ENCODE data around the gene CEMP1. TPM values are rescaled to one million over a fixed set of nuclear protein-coding genes. Genes with fewer than 3 reads are reported as not detected.
A peak's percentile ranks its signal among the peaks of the same experiment; 100 is the strongest.

CEMP1 gene
- total RNA-seq, 1 donor from 2014 or later: not detected

GRCh38 chr16:2520097-2520783 is 11.0 kb downstream of the CEMP1 start, which contains the start of gene AMDHD2:
Gene AMDHD2 (plus strand): TSS chr16:2520371. CDS start chr16:2520459, 88 bp downstream.
- Mint-ChIP-seq H3K9me3 (ENCODE audit: unreplicated experiment) (no peaks in the 10 kb centered on the region), H3K4me1 (ENCODE audit: unreplicated experiment) (peaks cover 40% of the 10 kb centered on the region), H3K36me3 (ENCODE audit: unreplicated experiment) (peaks cover 16% of the 10 kb centered on the region), H3K27ac (ENCODE audit: unreplicated experiment) (peak within 1 kb of the TSS; percentile 97), H3K27me3 (ENCODE audit: unreplicated experiment) (no peaks in the 10 kb centered on the region), H3K4me3 (ENCODE audit: unreplicated experiment) (peak within 1 kb of the TSS; percentile 80)
- DNase-seq (ENCODE audit: extremely low spot score, unreplicated experiment): peak; percentile 96
- no peak for TF ChIP-seq CTCF (IDR thresholded peaks at IDR 0.05)

- peaks cover 13% of the 10 kb centered on the region for H3K36me3 Mint-ChIP-seq (ENCODE audit: unreplicated experiment)
- H3K27ac Mint-ChIP-seq (ENCODE audit: unreplicated experiment): peak overlapping the region; percentile 97
Measured at GRCh38 chr16:2519711-2520080, 11.5 kb downstream of the CEMP1 start.

GRCh38 chr16:2518823-2519710 is 12.1 kb downstream of the CEMP1 start:
- H3K27ac Mint-ChIP-seq (ENCODE audit: unreplicated experiment): peak overlapping the region; percentile 97
- peaks cover 8% of the 10 kb centered on the region for H3K36me3 Mint-ChIP-seq (ENCODE audit: unreplicated experiment)
- no peak for DNase-seq (ENCODE audit: extremely low spot score, unreplicated experiment)
- H3K9me3 Mint-ChIP-seq (ENCODE audit: unreplicated experiment): no peaks in the 10 kb centered on the region
- peaks cover 41% of the 10 kb centered on the region for H3K4me1 Mint-ChIP-seq (ENCODE audit: unreplicated experiment)
- no peaks in the 10 kb centered on the region for H3K27me3 Mint-ChIP-seq (ENCODE audit: unreplicated experiment)
- H3K4me3 Mint-ChIP-seq (ENCODE audit: unreplicated experiment): peak overlapping the region; percentile 70
- TF ChIP-seq CTCF (IDR thresholded peaks at IDR 0.05): no peak

More at GRCh38 chr16:2519711-2520080, 11.5 kb downstream of the CEMP1 start:
- peaks cover 43% of the 10 kb centered on the region for H3K4me1 Mint-ChIP-seq (ENCODE audit: unreplicated experiment)
- peak overlapping the region; percentile 70 for H3K4me3 Mint-ChIP-seq (ENCODE audit: unreplicated experiment)
- no peak for DNase-seq (ENCODE audit: extremely low spot score, unreplicated experiment)
- no peaks in the 10 kb centered on the region for H3K9me3 Mint-ChIP-seq (ENCODE audit: unreplicated experiment)
- H3K27me3 Mint-ChIP-seq (ENCODE audit: unreplicated experiment): no peaks in the 10 kb centered on the region
- TF ChIP-seq CTCF (IDR thresholded peaks at IDR 0.05): no peak

GRCh38 chr16:2517954-2518605 is 13.1 kb downstream of the CEMP1 start:
- no peak overlapping the region for H3K27ac Mint-ChIP-seq (ENCODE audit: unreplicated experiment)
- no peaks in the 10 kb centered on the region for H3K9me3 Mint-ChIP-seq (ENCODE audit: unreplicated experiment)
- no peak for TF ChIP-seq CTCF (IDR thresholded peaks at IDR 0.05)
- peaks cover 4% of the 10 kb centered on the region for H3K36me3 Mint-ChIP-seq (ENCODE audit: unreplicated experiment)
- DNase-seq (ENCODE audit: extremely low spot score, unreplicated experiment): no peak
- H3K4me3 Mint-ChIP-seq (ENCODE audit: unreplicated experiment): no peak overlapping the region
- H3K27me3 Mint-ChIP-seq (ENCODE audit: unreplicated experiment): no peaks in the 10 kb centered on the region
- peaks cover 44% of the 10 kb centered on the region for H3K4me1 Mint-ChIP-seq (ENCODE audit: unreplicated experiment)
